GM10847 (cell line): Measurements from ENCODE around the gene LANCL2.

Experiments used
- POLR2A ChIP-seq: IDR thresholded peaks from 2 replicates; pipeline ENCODE4 v1.6.1; 2011; ENCODE audit not compliant: insufficient read length; ENCODE audit errors: extremely low read depth

The LANCL2 gene

GRCh38 chr7:55365205-55365674 lies at the start of gene LANCL2:
Gene LANCL2 (plus strand): TSS chr7:55365337. CDS start chr7:55366026, 689 bp downstream.
- TF ChIP-seq POLR2A: no peak

GRCh38 chr7:55325371-55325792 lies 39.8 kb upstream of the LANCL2 start:
- TF ChIP-seq POLR2A: no peak

- no peak for TF ChIP-seq POLR2A
Observed at GRCh38 chr7:55326081-55326835, 38.9 kb upstream of the LANCL2 start.

- no peak for TF ChIP-seq POLR2A
Observed at GRCh38 chr7:55326945-55327626, 38.1 kb upstream of the LANCL2 start.

- no peak for TF ChIP-seq POLR2A
Observed at GRCh38 chr7:55335151-55335550, 30.0 kb upstream of the LANCL2 start.

GRCh38 chr7:55335786-55336185 lies 29.4 kb upstream of the LANCL2 start:
- no peak for TF ChIP-seq POLR2A

GRCh38 chr7:55336540-55336939 lies 28.6 kb upstream of the LANCL2 start:
- TF ChIP-seq POLR2A: no peak

GRCh38 chr7:55339033-55340000 lies 25.8 kb upstream of the LANCL2 start:
- TF ChIP-seq POLR2A: no peak

- no peak for TF ChIP-seq POLR2A
Observed at GRCh38 chr7:55342216-55342871, 22.8 kb upstream of the LANCL2 start.

- TF ChIP-seq POLR2A: no peak
Observed at GRCh38 chr7:55343002-55343781, 21.9 kb upstream of the LANCL2 start.

- no peak for TF ChIP-seq POLR2A
Observed at GRCh38 chr7:55343860-55344606, 21.1 kb upstream of the LANCL2 start.

- no peak for TF ChIP-seq POLR2A
Observed at GRCh38 chr7:55344840-55345239, 20.3 kb upstream of the LANCL2 start.

- no peak for TF ChIP-seq POLR2A
Observed at GRCh38 chr7:55345292-55345691, 19.8 kb upstream of the LANCL2 start.
